T-cell (primary cell): ENCODE data around the gene PHF20. TPM values are rescaled to one million over a fixed set of nuclear protein-coding genes. Genes with fewer than 3 reads are reported as not detected.
"Not testable (repeated sequence)": the region's sequence is repeated elsewhere in the genome, so short reads cannot be mapped to it uniquely, and the experiment has no call there.

ENCODE experiments used
- ATAC-seq, 4 experiments: fragments of 200-7000 bp in 3 of 4; fragments of 150-1000 bp in 1 of 4; cut with Tn5 transposase; replicated peaks in 1 of 4; 1 replicate in 3 of 4; 2 replicates in 1 of 4; pipeline ENCODE4 v1.10.0; 2021; ENCODE audit warnings: moderate library complexity in 3 of 4, mild to moderate bottlenecking in 2 of 4, moderate number of reproducible peaks in 1 of 4
- CTCF ChIA-PET, 2 donors: fragments of 300-600 bp; sonication (Branson Sonifier 250); formaldehyde crosslinking; loops; one replicate each; lab custom pipeline; 2022; ENCODE audit warnings: antibody characterized with exemption in 2 of 2; lab: Charles Lee
- POLR2A ChIA-PET, 2 donors: fragments of 300-600 bp; sonication (Branson Sonifier 250); formaldehyde crosslinking; loops; one replicate each; lab custom pipeline; 2022; ENCODE audit warnings: antibody characterized with exemption in 2 of 2; lab: Charles Lee
- DNase-seq, 35 experiments: peaks; one replicate each; pipeline versions ENCODE4 v3.0.0 to v3.0.0-alpha.2; 2013 to 2023
- H3K27ac ChIP-seq: one replicate; pipeline ENCODE4 v1.5.1; 2013; ENCODE audit warnings: low read length
- H3K27me3 ChIP-seq, 2 experiments: replicated peaks in 1 of 2; 1 replicate in 1 of 2; 2 replicates in 1 of 2; pipeline versions ENCODE4 v1.6.1 to v1.7.0; 2013; ENCODE audit warnings: low read length in 1 of 2, mixed read lengths in 1 of 2; ENCODE audit not compliant: control insufficient read depth in 2 of 2, insufficient read depth in 2 of 2; ENCODE audit errors: extremely low read depth in 1 of 2
- H3K36me3 ChIP-seq, 2 donors: 1 replicate in 1 of 2; 2 replicates in 1 of 2; pipeline versions ENCODE4 v1.6.1 to v1.7.0; 2013; ENCODE audit warnings: low read length in 1 of 2; ENCODE audit not compliant: control insufficient read depth in 2 of 2, insufficient read depth in 1 of 2; ENCODE audit errors: extremely low read depth in 1 of 2
- H3K4me1 ChIP-seq, 2 experiments: 1 replicate in 1 of 2; 2 replicates in 1 of 2; pipeline versions ENCODE4 v1.6.1 to v1.7.0; 2013; ENCODE audit warnings: low read length in 2 of 2, mixed read lengths in 1 of 2; ENCODE audit not compliant: insufficient read depth in 2 of 2, control insufficient read depth in 1 of 2; ENCODE audit errors: extremely low read depth in 1 of 2
- H3K4me3 ChIP-seq, 2 donors: 1 replicate in 1 of 2; 2 replicates in 1 of 2; pipeline versions ENCODE4 v1.5.1 to v1.7.0; 2013; ENCODE audit warnings: mild to moderate bottlenecking in 2 of 2, low read length in 1 of 2, moderate library complexity in 1 of 2; ENCODE audit not compliant: control insufficient read depth in 1 of 2; ENCODE audit errors: extremely low read depth in 1 of 2
- H3K9me3 ChIP-seq: 2 replicates; pipeline ENCODE4 v1.7.0; 2013
- H3K27ac Mint-ChIP-seq, 2 donors: one replicate each; pipeline ENCODE4 v1.8.0; 2020 to 2021; ENCODE audit warnings: mild to moderate bottlenecking in 2 of 2, mixed read lengths in 2 of 2
- H3K27me3 Mint-ChIP-seq, 2 donors: one replicate each; pipeline ENCODE4 v1.8.0; 2021 to 2022; ENCODE audit warnings: mixed read lengths in 2 of 2
- H3K36me3 Mint-ChIP-seq: one replicate; pipeline ENCODE4 v1.8.0; 2021; ENCODE audit warnings: mixed read lengths
- H3K4me1 Mint-ChIP-seq, 3 donors: one replicate each; pipeline ENCODE4 v1.8.0; 2020 to 2022; ENCODE audit warnings: mixed read lengths in 3 of 3, mild to moderate bottlenecking in 1 of 3
- H3K4me3 Mint-ChIP-seq, 3 donors: one replicate each; pipeline ENCODE4 v1.8.0; 2020 to 2022; ENCODE audit warnings: mild to moderate bottlenecking in 3 of 3, mixed read lengths in 3 of 3, moderate library complexity in 3 of 3
- H3K9me3 Mint-ChIP-seq, 3 donors: one replicate each; pipeline ENCODE4 v1.8.0; 2020 to 2022; ENCODE audit warnings: mixed read lengths in 3 of 3
- WGBS: methylation state at CpG from one replicate; pipeline ENCODE4 v1.1.5; 2013; ENCODE audit warnings: missing lambda C conversion rate; ENCODE audit not compliant: insufficient coverage; 5-methylcytosine and 5-hydroxymethylcytosine counted together
- total RNA-seq, 35 experiments: library from RNA in 6 of 35; stranded (reverse) in 6 of 35; fragments of 120-200 nt in 1 of 35; gene quantifications; one replicate each; pipeline versions ENCODE4 v1.2.1 to v1.2.4 and lab custom pipeline; 2013 to 2026

The PHF20 gene
- total RNA-seq, 5 donors from 2014 or later (not counting 1 experiment from before 2014, with no cell fraction given): 67.8 to 174 (median 68.9) TPM

- ChIA-PET POLR2A (interaction anchor here (0.6 to 7.0 kb wide), 9 partner anchors 8 to 80 kb away, joined by 3 to 246 read pairs (median 4); partner anchors contain the start of gene PHF20 (in 1 of the 2)), CTCF (interaction anchor here in 1 of 2 donors (0.5 to 3.6 kb wide), 7 partner anchors 25 to 258 kb away, joined by 3 to 35 read pairs (median 6); partner anchors contain the start of genes PHF20 and SCAND1)
- Histone ChIP-seq H3K27me3 (no peaks in the 10 kb centered on the region), H3K36me3 (peaks cover 0 to 17% of the 10 kb centered on the region in 2 donors), H3K4me3 (peak overlapping the region; percentile 54 to 63), H3K4me1 (peaks cover 26 to 34% of the 10 kb centered on the region in 2 experiments), H3K9me3 (no peaks in the 10 kb centered on the region), H3K27ac (peak overlapping the region; percentile 99)
- ATAC-seq (no peak), DNase-seq (peak in 1 of 35 experiments; percentile 50)
- no peaks in the 10 kb centered on the region for H3K9me3 Mint-ChIP-seq
- WGBS: 37% methylated on average over 4 of the region's 15 CpGs
- H3K36me3 Mint-ChIP-seq: peaks cover 21% of the 10 kb centered on the region
- no peaks in the 10 kb centered on the region for H3K27me3 Mint-ChIP-seq
- H3K4me3 Mint-ChIP-seq: peak overlapping the region; percentile 94 to 100 (median 99)
- H3K27ac Mint-ChIP-seq: peak overlapping the region; percentile 100
- H3K4me1 Mint-ChIP-seq: peaks cover 37 to 54% (median 39%) of the 10 kb centered on the region in 3 donors
Measured at GRCh38 chr20:35743693-35744491, 27.9 kb upstream of the PHF20 start.

- Histone ChIP-seq H3K27ac (peak overlapping the region; percentile 99), H3K36me3 (peaks cover 0 to 12% of the 10 kb centered on the region in 2 donors), H3K4me3 (peak overlapping the region in 1 of 2 donors; percentile 54), H3K4me1 (peaks cover 22 to 29% of the 10 kb centered on the region in 2 experiments)
- not testable (repeated sequence) for H3K27me3 Mint-ChIP-seq, ATAC-seq, H3K27me3 ChIP-seq, H3K9me3 Mint-ChIP-seq, DNase-seq, H3K9me3 ChIP-seq
- ChIA-PET CTCF (interaction anchor here in 1 of 2 donors (0.5 to 3.6 kb wide), 4 partner anchors 24 to 259 kb away, joined by 3 to 35 read pairs (median 4); no protein-coding TSS in a partner anchor), POLR2A (interaction anchor here (0.6 to 7.0 kb wide), 6 partner anchors 9 to 79 kb away, joined by 3 to 246 read pairs (median 4); partner anchors contain the start of gene PHF20 (in 1 of the 2))
- Mint-ChIP-seq H3K4me1 (peaks cover 34 to 48% (median 35%) of the 10 kb centered on the region in 3 donors), H3K36me3 (peaks cover 18% of the 10 kb centered on the region), H3K27ac (peak overlapping the region; percentile 100), H3K4me3 (peak overlapping the region; percentile 94 to 100 (median 99))
- no CpG with 5 or more reads among the region's 3 CpGs for WGBS
Measured at GRCh38 chr20:35744492-35744841, 27.3 kb upstream of the PHF20 start.

GRCh38 chr20:35750611-35751010 lies 21.2 kb upstream of the PHF20 start:
- Histone ChIP-seq H3K9me3 (no peaks in the 10 kb centered on the region), H3K4me3 (no peak overlapping the region), H3K4me1 (no peaks in the 10 kb centered on the region), H3K27me3 (no peaks in the 10 kb centered on the region), H3K27ac (no peak overlapping the region), H3K36me3 (no peaks in the 10 kb centered on the region)
- DNase-seq (no peak), ATAC-seq (no peak)
- POLR2A ChIA-PET: interaction anchor here in 1 of 2 donors (0.6 kb wide), 1 partner anchor 201 kb away, joined by 6 read pairs; no protein-coding TSS in a partner anchor
- H3K36me3 Mint-ChIP-seq: no peaks in the 10 kb centered on the region
- H3K9me3 Mint-ChIP-seq: no peaks in the 10 kb centered on the region
- WGBS: no CpG with 5 or more reads among the region's 2 CpGs
- H3K27ac Mint-ChIP-seq: no peak overlapping the region
- CTCF ChIA-PET: interaction anchor here (0.6 to 0.7 kb wide), 2 partner anchors 8 to 9 kb away, joined by 3 to 4 read pairs; partner anchors contain the start of gene RBM39 (in 1 of the 2)
- no peaks in the 10 kb centered on the region for H3K27me3 Mint-ChIP-seq
- H3K4me3 Mint-ChIP-seq: no peak overlapping the region
- H3K4me1 Mint-ChIP-seq: no peaks in the 10 kb centered on the region

- H3K27ac ChIP-seq: no peak overlapping the region
- no peaks in the 10 kb centered on the region for H3K27me3 ChIP-seq
- no CpG with 5 or more reads among the region's 4 CpGs for WGBS
- Mint-ChIP-seq H3K4me1 (peaks cover 3 to 7% (median 4%) of the 10 kb centered on the region in 3 donors), H3K9me3 (no peaks in the 10 kb centered on the region), H3K27me3 (no peaks in the 10 kb centered on the region), H3K36me3 (no peaks in the 10 kb centered on the region), H3K4me3 (no peak overlapping the region), H3K27ac (no peak overlapping the region)
- ChIA-PET POLR2A (no interaction called here), CTCF (no interaction called here)
- H3K36me3 ChIP-seq: no peaks in the 10 kb centered on the region
- no peaks in the 10 kb centered on the region for H3K9me3 ChIP-seq
- no peak for DNase-seq
- no peak overlapping the region for H3K4me3 ChIP-seq
- ATAC-seq: no peak
- no peaks in the 10 kb centered on the region for H3K4me1 ChIP-seq
Measured at GRCh38 chr20:35756404-35756803, 15.4 kb upstream of the PHF20 start.

GRCh38 chr20:35757098-35757705 lies 14.6 kb upstream of the PHF20 start:
- Histone ChIP-seq H3K4me3 (no peak overlapping the region), H3K4me1 (no peaks in the 10 kb centered on the region), H3K36me3 (no peaks in the 10 kb centered on the region), H3K27ac (no peak overlapping the region), H3K9me3 (no peaks in the 10 kb centered on the region), H3K27me3 (no peaks in the 10 kb centered on the region)
- 20% methylated on average over 1 of the region's 4 CpGs for WGBS
- POLR2A ChIA-PET: no interaction called here
- no peaks in the 10 kb centered on the region for H3K9me3 Mint-ChIP-seq
- H3K4me3 Mint-ChIP-seq: no peak overlapping the region
- H3K4me1 Mint-ChIP-seq: peaks cover 3 to 7% (median 6%) of the 10 kb centered on the region in 3 donors
- no peaks in the 10 kb centered on the region for H3K27me3 Mint-ChIP-seq
- no peaks in the 10 kb centered on the region for H3K36me3 Mint-ChIP-seq
- ATAC-seq (peak in 1 of 4 experiments; percentile 40), DNase-seq (no peak)
- H3K27ac Mint-ChIP-seq: no peak overlapping the region
- CTCF ChIA-PET: no interaction called here

GRCh38 chr20:35761548-35761947 lies 10.3 kb upstream of the PHF20 start:
- DNase-seq, H3K27ac ChIP-seq, H3K9me3 Mint-ChIP-seq, H3K27me3 ChIP-seq, H3K27ac Mint-ChIP-seq, H3K9me3 ChIP-seq, CTCF ChIA-PET, H3K36me3 Mint-ChIP-seq, H3K4me3 Mint-ChIP-seq, H3K4me3 ChIP-seq, H3K36me3 ChIP-seq, H3K27me3 Mint-ChIP-seq, ATAC-seq: not testable (repeated sequence)
- peaks cover 0 to 26% of the 10 kb centered on the region in 2 experiments for H3K4me1 ChIP-seq
- peaks cover 11 to 22% (median 17%) of the 10 kb centered on the region in 3 donors for H3K4me1 Mint-ChIP-seq
- WGBS: 96% methylated on average over 3 of the region's 11 CpGs
- POLR2A ChIA-PET: interaction anchor here (0.6 to 0.7 kb wide), 2 partner anchors 31 to 83 kb away, joined by 5 to 7 read pairs; no protein-coding TSS in a partner anchor
